LNCAP (cell line): Measurements from ENCODE around the gene OSBPL1A.

ENCODE experiments used
- TF ChIP-seq, protein P1 (sequence below): fragments of 450-650 bp; IDR thresholded peaks from 2 replicates; pipeline ENCODE4 v1.5.1; 2017; ENCODE audit warnings: mild to moderate bottlenecking

Gene OSBPL1A

GRCh38 chr18:24272229-24272525 lies 125.4 kb downstream of the OSBPL1A start:
- TF ChIP-seq, protein P1, sequence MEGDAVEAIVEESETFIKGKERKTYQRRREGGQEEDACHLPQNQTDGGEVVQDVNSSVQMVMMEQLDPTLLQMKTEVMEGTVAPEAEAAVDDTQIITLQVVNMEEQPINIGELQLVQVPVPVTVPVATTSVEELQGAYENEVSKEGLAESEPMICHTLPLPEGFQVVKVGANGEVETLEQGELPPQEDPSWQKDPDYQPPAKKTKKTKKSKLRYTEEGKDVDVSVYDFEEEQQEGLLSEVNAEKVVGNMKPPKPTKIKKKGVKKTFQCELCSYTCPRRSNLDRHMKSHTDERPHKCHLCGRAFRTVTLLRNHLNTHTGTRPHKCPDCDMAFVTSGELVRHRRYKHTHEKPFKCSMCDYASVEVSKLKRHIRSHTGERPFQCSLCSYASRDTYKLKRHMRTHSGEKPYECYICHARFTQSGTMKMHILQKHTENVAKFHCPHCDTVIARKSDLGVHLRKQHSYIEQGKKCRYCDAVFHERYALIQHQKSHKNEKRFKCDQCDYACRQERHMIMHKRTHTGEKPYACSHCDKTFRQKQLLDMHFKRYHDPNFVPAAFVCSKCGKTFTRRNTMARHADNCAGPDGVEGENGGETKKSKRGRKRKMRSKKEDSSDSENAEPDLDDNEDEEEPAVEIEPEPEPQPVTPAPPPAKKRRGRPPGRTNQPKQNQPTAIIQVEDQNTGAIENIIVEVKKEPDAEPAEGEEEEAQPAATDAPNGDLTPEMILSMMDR = no peak

- TF ChIP-seq, protein P1 = no peak; the same call in 1 of the 2 replicates
These were observed 126.0 kb downstream of the OSBPL1A start for GRCh38 chr18:24271381-24272228.

GRCh38 chr18:24270937-24271380 lies 126.7 kb downstream of the OSBPL1A start:
- TF ChIP-seq, protein P1 = no peak

DNA sequence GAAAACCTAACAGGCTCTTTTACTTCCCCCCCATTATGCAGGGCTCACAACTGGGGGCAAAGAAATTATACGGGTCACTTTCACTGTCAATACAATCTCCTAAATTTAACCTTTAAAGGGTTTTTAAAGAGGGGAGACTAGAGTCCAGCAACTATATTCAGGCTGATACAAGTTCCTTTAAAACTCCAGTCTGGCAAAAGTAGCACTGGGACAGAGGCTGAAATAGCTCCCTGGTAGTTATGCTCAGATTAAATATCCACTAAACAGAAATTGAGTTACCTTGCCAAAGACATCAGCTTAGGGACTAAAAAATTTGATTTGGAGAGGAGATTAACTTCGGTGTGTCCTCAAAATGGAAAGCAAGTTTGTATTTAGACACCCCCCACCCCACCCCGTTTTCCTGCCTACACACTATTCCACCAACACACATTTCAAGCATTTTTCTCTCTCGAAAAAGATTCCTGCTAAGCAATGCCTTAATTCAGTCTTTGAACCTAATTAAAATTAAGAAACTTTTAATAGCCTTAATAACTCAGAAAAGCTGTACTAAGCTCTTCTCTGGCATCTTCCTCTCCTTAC lies 127.2 kb downstream of the OSBPL1A start:
- TF ChIP-seq, protein P1 = no peak

- TF ChIP-seq, protein P1 = no peak
These were observed 128.7 kb downstream of the OSBPL1A start for GRCh38 chr18:24268784-24269550.

DNA sequence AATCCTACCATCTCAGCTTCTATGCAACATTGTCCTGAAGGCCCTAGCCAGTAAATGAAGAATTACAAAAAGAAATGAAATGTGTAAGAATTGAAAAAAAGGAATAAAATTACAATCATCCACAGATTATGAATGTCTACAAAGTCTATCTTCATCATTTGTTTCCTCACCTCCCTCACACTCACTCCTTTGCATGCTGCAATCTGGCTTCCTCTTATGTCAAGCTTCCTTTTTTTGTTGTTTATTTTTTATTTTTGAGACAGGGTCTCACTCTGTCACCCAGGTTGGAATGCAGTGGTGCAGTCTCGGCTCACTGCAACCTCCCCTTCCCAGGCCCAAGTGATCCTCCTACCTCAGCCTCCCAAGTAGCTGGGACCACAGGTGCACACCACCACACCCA lies 129.7 kb downstream of the OSBPL1A start:
- TF ChIP-seq, protein P1 = no peak

DNA sequence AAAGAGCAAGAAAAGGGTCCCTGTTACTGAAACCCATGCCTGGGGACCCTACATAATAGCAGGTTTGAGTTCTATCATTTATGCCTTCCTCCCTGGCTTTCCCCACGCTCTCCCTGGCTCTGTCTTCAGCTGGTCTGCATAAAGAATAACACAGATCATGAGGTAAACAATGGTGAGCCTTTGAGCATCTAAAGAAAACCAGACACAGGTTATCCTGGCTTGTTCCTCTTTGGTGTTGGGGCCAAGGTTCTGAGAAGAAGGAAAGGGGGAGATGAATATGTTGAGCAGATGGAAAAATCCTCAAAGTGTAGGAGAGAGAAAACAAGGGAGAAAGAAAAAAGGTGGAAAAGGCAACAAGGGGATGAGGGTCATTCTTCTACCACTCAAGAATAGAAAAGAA lies 131.5 kb downstream of the OSBPL1A start:
- TF ChIP-seq, protein P1 = no peak
